PFSK-1 (cell line): ENCODE measurements around the gene POU2AF3.

Experiments
- FOXP2 ChIP-seq: optimal IDR thresholded peaks from 2 replicates; pipeline ENCODE3; 2011; ENCODE audit warnings: borderline replicate concordance, control low read depth, inconsistent platforms; ENCODE audit not compliant: insufficient read depth; ENCODE audit errors: extremely low read length, extremely low read depth
- POLR2AphosphoS5 ChIP-seq: IDR thresholded peaks from 2 replicates; pipeline ENCODE4 v1.6.1; 2012; ENCODE audit warnings: low read depth, mild to moderate bottlenecking, control low read depth, low read length, moderate library complexity
- SIN3A ChIP-seq: IDR thresholded peaks from 2 replicates; pipeline ENCODE4 v1.6.1; 2012; ENCODE audit warnings: mild to moderate bottlenecking, low read length, moderate library complexity, borderline replicate concordance; ENCODE audit not compliant: insufficient read depth
- TAF1 ChIP-seq: IDR thresholded peaks from 2 replicates; pipeline ENCODE4 v1.6.1; 2012; ENCODE audit warnings: low read length, control low read depth, borderline replicate concordance; ENCODE audit not compliant: insufficient read depth
- TF ChIP-seq, protein P1 (sequence below), 2 experiments: IDR thresholded peaks; 2 replicates each; pipeline versions ENCODE4 v1.6.1 to v1.8.0; 2011 to 2012; ENCODE audit warnings: low read depth in 2 of 2, low read length in 2 of 2, control low read depth in 1 of 2, inconsistent platforms in 1 of 2, mild to moderate bottlenecking in 1 of 2, moderate library complexity in 1 of 2; ENCODE audit not compliant: insufficient read depth in 1 of 2

POU2AF3 gene

DNA sequence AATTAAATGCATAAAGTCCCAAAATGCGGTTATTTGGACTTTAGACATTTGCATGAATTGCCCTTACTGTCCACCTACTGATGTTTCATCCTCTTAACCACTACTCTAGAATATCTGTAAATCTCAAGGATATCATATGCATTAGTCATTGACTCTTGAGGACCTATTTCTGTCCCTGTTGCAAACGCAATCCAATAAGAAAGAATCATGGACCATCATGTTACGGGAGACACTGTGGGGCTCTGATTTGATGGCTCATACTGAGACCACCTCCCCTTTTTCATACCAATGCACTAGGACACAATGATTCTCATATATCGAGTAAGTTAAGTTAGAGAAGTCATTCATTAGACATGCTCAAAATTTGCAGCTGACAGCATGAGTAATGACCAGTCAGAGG lies 38.5 kb upstream of the POU2AF3 start:
- TF ChIP-seq SIN3A (no peak), FOXP2 (no peak), TAF1 (no peak), POLR2AphosphoS5 (no peak)
- TF ChIP-seq, protein P1, sequence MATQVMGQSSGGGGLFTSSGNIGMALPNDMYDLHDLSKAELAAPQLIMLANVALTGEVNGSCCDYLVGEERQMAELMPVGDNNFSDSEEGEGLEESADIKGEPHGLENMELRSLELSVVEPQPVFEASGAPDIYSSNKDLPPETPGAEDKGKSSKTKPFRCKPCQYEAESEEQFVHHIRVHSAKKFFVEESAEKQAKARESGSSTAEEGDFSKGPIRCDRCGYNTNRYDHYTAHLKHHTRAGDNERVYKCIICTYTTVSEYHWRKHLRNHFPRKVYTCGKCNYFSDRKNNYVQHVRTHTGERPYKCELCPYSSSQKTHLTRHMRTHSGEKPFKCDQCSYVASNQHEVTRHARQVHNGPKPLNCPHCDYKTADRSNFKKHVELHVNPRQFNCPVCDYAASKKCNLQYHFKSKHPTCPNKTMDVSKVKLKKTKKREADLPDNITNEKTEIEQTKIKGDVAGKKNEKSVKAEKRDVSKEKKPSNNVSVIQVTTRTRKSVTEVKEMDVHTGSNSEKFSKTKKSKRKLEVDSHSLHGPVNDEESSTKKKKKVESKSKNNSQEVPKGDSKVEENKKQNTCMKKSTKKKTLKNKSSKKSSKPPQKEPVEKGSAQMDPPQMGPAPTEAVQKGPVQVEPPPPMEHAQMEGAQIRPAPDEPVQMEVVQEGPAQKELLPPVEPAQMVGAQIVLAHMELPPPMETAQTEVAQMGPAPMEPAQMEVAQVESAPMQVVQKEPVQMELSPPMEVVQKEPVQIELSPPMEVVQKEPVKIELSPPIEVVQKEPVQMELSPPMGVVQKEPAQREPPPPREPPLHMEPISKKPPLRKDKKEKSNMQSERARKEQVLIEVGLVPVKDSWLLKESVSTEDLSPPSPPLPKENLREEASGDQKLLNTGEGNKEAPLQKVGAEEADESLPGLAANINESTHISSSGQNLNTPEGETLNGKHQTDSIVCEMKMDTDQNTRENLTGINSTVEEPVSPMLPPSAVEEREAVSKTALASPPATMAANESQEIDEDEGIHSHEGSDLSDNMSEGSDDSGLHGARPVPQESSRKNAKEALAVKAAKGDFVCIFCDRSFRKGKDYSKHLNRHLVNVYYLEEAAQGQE (IDR thresholded peaks at IDR 0.05; ENCODE audit: insufficient read depth in 1 of 2, low read depth in 2 of 2, low read length in 2 of 2), result no peak

DNA sequence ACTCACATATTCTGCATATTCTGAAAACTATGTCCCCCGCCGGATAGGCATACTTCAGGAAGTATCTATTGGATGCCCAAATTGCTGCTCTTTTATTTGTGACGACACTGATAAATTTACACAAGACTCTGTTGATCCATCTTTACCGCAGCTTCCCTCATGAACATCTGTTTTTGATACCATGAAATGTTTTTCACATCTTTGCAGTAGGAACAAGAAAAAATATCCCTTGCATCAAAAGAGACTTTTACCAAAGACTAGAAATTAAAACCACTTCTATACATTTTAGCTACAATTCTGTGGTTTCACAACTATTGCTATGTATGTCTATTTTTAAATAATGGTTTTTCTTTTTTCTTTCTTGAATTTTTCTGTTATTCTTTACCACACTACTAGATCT lies 37.5 kb upstream of the POU2AF3 start:
- TF ChIP-seq TAF1, result no peak
- no peak for TF ChIP-seq FOXP2
- TF ChIP-seq, protein P1 (IDR thresholded peaks at IDR 0.05; ENCODE audit: insufficient read depth in 1 of 2, low read depth in 2 of 2, low read length in 2 of 2), result no peak
- no peak for TF ChIP-seq SIN3A
- TF ChIP-seq POLR2AphosphoS5, result no peak

DNA sequence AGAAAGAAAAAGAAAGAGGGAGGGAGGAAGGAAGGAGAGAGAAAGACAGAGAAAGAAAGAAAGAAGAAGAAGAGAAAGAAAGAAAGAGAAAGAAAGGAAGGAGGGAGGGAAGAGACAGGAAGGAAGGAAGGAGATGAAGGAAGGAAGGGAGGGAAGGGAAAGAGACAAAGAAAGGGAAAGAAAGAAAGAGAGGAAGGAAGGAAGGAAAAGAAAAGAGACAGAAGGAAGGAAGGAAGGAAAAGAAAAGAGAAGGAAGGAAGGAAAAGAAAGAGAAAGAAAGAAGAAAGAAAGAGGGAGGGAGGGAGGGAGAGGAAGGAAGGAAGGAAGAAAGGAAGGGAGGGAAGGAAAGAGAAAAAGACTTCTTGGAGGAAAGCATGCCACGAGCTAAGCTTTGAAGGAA lies 33.7 kb upstream of the POU2AF3 start:
- TF ChIP-seq POLR2AphosphoS5 (no peak), FOXP2 (no peak), TAF1 (no peak), SIN3A (no peak)
- TF ChIP-seq, protein P1 (IDR thresholded peaks at IDR 0.05; ENCODE audit: insufficient read depth in 1 of 2, low read depth in 2 of 2, low read length in 2 of 2), result no peak

DNA sequence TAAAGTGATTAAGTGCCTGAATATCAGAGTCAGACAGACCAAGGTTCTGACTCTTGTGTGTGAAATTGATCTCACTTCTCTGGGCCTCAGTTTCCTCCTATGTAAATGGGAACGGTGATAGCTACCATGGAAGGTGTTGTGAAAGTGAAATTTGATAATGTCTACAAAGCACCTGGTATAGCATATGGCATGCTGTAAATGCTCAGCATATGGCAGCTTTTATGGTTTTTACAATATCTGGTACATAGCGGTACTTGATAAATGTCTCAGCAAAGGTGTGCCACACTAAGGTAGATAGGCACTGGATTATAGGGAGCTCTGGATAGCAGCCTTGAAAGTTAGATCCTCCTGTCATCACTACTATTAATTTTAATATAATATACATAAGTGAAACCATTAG lies 32.9 kb upstream of the POU2AF3 start:
- TF ChIP-seq TAF1, result no peak
- no peak for TF ChIP-seq FOXP2
- no peak for TF ChIP-seq SIN3A
- TF ChIP-seq, protein P1 (IDR thresholded peaks at IDR 0.05; ENCODE audit: insufficient read depth in 1 of 2, low read depth in 2 of 2, low read length in 2 of 2), result no peak
- no peak for TF ChIP-seq POLR2AphosphoS5

DNA sequence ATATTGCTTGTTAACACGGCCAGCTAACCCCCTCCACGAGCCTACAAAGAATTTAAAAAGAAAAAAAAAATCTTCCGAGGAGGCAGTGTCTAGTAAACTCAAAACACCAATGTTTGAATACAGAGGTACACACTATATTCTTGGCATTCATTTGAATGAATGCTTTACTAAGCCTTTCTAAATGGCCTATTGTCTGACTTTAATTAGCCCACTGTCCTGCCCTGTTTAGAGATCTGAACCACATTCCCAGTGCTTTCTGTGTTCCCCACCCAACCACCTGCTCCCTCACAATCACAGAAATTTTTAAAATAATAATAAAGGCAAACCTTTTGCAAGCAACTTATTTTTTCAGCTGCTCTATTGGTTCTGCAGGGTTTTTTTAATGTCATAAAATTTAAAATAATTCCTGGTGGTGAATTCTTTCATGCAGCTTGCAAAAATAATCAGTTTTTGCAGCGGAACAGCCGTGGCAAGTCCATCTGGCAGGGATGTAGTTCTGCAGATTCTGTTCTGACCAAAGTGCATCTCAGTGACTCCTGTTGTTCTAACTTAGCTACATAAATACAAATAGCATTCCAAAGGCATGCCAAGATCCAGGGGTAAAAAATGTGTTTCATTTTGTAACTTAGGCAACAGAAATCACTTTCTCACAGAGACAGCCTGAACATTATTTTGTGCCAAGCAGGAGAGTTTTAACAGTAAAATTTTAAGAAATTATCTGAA lies 29.0 kb upstream of the POU2AF3 start:
- TF ChIP-seq SIN3A (no peak), POLR2AphosphoS5 (no peak), FOXP2 (no peak)
- TF ChIP-seq, protein P1 (IDR thresholded peaks at IDR 0.05; ENCODE audit: insufficient read depth in 1 of 2, low read depth in 2 of 2, low read length in 2 of 2), result no peak
